ENCODE data around the gene RECQL.
"Not testable (repeated sequence)": the region's sequence is repeated elsewhere in the genome, so short reads cannot be mapped to it uniquely, and the experiment has no call there.

RECQL gene

GRCh38 chr12:21500786-21501257 lies 613 bp downstream of the RECQL start:
- no peak for DNase-seq

DNA sequence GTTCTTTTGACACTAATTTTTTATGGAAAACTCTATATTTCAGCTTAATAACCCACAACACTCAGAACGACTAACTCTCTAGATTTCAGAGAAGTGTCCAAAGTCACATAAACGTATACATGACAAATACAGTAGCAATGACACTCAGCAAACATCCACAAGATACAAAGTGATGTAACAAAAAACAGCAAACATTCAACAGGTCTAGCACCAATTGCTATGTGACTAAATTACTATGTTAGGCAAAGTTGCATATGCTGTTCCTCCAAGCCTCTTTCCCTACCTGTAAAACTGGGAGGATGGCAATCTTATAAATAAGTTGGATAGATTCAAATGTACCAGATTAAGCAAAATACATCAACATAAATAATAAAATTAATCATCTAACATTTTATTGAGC lies 1.7 kb downstream of the RECQL start:
- DNase-seq, result no peak

DNA sequence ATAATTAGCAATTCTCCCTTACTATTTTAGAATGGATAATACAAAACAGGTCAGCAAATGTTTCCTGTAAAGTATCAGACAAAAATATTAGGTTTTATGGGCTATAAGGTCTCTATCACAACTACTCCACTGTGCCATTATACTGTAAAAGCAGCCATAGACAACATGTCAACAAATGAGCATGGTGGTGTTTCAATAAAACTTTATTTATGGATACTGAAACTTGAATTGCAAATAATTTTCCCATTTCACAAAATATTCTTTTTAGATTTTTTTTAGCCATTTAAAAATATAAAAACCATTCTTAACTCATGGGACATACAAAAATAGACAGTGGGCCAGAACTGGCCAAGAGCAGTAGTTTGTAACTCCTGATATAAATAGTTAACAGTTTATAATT lies 15.4 kb downstream of the RECQL start:
- no peak for DNase-seq

GRCh38 chr12:21483531-21483930 lies 17.9 kb downstream of the RECQL start:
- no peak for DNase-seq

- DNase-seq, result no peak
These were observed 22.5 kb downstream of the RECQL start for GRCh38 chr12:21478756-21479455.

GRCh38 chr12:21476949-21477348 lies 24.5 kb downstream of the RECQL start:
- DNase-seq, result no peak

GRCh38 chr12:21475552-21475951 lies 25.9 kb downstream of the RECQL start:
- no peak for DNase-seq

DNA sequence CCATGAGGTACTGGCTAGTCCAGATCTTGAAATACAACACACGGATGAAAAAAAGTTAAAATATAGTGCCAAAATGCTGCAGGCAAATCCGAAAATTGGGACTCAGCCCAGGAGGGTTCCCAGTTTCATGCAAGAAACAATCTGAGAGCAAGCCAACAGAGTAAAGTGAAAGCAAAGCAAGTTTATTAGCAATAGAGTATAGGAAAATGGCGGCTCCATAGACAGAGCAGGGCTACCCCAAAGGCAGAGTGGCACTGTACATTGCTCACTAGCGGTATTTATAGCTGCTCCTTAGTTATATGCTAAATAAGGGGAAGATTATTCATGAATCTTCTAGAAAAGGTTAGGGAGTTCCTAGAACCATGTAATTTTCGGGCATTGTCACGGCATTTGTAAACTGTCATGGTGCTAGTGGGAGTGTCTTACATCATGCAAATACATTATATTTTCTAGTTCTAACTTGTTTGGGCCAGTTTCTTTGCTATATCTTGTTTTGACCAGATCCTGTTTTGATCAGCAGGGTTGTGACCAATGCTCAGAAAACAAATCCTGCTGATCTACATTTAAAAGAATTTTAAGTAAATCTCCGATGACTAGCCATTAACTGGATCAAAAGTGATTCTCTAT lies 29.1 kb downstream of the RECQL start:
- DNase-seq, result no peak

- no peak for DNase-seq
These were observed 30.1 kb downstream of the RECQL start for GRCh38 chr12:21471294-21471693.

GRCh38 chr12:21467334-21467733 lies 34.1 kb downstream of the RECQL start:
- not testable (repeated sequence) for DNase-seq

DNA sequence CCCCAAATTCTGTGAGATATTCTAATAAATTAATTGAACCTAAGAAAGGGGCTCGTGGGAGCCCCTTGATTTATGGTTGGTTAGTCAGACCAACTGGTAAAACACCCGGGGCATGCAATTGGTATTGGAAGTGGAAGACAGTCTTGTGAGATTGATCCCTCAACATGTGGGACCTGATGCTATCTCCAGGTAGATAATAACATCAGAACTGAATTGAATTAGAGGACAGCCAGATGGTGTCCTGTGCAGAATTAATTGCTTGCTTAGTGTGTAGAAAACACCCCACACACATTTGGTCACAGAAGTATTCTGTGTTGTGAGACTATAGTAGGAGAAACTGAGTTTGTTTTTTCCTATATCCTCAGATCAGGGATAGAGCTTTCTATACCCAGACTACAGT lies 42.0 kb downstream of the RECQL start:
- DNase-seq, result no peak

GRCh38 chr12:21456291-21456780 lies 45.1 kb downstream of the RECQL start:
- no peak for DNase-seq

- DNase-seq, result no peak
These were observed 48.1 kb downstream of the RECQL start for GRCh38 chr12:21453312-21453852.

GRCh38 chr12:21451529-21451928 lies 49.9 kb downstream of the RECQL start:
- DNase-seq, result no peak

GRCh38 chr12:21444193-21445146 lies 57.0 kb downstream of the RECQL start:
- no peak for DNase-seq

DNA sequence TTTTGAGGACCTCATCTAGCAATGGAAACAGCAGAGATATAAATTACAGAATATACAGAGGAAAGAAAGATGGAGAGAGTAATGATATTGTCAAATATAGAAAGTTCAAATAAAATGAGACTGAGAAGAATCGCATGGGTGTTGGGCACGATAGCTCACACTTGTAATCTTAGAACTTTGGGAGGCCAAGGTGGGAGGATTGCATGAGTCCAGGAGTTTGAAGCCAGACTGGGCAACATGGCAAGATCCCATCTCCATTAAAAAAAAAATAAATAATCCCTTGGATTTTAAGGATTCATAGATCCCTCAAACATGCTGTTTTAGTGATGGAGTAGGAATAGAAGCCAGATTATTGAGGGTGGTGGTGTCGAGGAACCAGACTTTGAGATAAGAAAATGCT lies 62.1 kb downstream of the RECQL start:
- DNase-seq, result no peak

DNA sequence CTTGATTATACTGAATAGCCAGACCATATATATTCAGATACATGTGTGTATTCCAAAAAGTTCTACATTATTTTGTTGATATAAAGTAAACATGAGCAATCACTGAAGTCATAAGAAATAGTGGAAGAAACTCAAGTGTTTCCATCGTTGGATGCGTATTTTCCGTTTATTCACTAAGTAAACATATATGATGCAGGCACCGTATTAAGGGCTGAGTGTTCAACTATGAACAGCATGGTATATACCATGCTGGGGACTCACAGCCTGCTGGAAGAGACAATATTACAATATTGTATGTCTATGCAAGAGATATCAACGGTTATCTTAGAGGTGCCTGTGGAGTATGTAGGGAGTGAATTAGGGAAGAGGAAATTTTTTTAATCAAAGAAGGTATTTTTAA lies 62.8 kb downstream of the RECQL start:
- no peak for DNase-seq

DNA sequence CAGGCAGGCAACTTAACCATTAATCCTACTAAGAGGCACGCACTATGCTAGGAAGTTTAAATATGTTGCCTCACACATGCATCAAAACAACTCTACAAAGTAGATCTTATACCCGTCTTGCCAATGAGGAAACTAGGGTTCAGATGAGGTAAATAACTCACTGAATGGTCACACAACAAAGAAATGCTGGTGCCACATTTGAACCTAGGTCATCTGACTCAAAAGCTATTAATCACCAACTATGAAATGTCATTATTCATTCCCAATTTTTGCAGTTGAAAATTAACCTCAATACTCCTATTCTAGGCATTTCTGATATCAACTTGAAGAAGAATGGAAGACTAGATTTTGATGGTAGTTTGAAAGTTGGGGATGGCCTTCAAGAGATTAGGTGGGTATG lies 66.7 kb downstream of the RECQL start:
- DNase-seq, result no peak

DNA sequence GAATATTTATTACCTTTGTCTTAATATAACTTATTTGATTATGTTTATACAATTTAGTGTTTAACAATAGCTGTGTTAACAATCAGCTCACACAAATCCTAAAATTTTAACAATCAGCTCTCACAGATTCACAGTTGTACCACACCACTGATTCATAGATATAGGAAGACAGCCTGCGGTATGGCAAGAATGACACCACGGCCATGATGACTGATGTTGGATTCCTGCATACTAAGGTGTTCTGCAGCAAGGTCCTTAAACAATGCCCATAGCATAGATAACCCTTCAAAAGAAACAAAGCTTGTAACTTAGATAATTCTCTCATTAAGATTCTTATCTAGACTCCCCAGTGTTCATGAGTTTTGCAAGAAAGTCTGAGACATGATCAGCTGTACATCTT lies 67.9 kb downstream of the RECQL start:
- no peak for DNase-seq

GRCh38 chr12:21429994-21430393 lies 71.4 kb downstream of the RECQL start:
- no peak for DNase-seq

DNA sequence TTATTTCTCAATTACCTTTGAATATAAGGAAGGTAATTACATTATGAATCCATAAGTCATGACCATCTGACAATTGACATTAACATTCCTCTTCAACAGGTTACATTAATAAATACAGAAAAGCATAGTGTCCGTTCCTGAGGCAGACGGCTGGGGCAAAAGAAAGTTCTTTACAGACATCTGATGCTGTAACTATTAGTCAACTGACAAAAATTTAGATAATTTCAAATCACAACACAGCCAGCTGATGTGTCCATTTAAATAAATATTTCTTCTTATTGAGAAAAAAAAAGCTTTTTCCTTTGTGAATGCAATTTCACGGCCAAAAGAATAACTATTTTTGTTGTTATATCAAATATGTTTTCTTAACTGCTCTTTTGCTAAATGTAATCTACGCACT lies 73.2 kb downstream of the RECQL start:
- no peak for DNase-seq

GRCh38 chr12:21419009-21419699 lies 82.3 kb downstream of the RECQL start:
- DNase-seq, result not testable (repeated sequence)
